ENCODE data around the gene MICU1.

DNA sequence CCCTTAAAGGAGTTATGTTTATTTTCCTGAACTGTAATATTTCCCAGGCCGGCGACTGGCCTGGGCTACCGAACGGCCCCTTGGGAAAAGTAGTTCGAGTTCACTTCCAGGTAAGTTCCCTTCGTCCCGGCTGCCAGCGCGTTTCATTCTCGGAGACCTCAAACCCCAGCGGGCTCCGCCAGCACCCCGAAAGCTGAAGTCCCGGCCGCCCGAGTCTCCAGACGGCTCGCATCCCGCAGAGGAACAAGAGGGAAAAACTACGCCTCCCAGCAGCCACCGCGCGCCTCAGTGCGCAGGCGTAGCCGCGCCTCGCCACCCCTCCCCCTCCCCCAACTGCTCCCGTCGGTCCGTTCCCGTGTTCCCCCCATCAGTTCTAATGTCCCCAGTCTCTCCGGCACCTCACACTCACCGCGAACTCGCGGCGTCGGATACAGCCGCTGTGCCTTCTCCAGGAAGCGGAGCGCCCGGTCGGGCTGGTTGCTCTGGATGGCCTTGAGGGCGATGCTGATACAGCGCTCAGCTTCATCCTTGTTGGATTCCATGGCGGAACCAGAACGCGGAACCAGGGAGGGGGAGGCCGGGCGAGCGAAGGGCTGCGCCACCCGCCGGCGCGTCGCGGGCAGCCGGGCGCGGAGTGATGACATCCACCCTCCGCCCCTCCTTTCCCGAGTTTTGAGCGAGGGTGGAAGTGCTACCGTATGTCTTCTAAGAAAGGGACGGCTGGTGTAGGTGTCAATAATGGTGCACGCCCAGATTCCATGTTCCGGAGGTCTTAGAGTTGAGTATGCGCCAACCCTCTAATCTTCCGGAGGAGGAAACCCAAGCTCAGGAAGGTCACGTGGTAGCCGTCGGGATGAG lies 271.3 kb downstream of the MICU1 start, which contains the start of gene DNAJB12:
- TF ChIP-seq TAF1 (CRISPR knock-in tag; IDR thresholded peaks at IDR 0.05): peak; percentile 77
- TF ChIP-seq, protein P1, sequence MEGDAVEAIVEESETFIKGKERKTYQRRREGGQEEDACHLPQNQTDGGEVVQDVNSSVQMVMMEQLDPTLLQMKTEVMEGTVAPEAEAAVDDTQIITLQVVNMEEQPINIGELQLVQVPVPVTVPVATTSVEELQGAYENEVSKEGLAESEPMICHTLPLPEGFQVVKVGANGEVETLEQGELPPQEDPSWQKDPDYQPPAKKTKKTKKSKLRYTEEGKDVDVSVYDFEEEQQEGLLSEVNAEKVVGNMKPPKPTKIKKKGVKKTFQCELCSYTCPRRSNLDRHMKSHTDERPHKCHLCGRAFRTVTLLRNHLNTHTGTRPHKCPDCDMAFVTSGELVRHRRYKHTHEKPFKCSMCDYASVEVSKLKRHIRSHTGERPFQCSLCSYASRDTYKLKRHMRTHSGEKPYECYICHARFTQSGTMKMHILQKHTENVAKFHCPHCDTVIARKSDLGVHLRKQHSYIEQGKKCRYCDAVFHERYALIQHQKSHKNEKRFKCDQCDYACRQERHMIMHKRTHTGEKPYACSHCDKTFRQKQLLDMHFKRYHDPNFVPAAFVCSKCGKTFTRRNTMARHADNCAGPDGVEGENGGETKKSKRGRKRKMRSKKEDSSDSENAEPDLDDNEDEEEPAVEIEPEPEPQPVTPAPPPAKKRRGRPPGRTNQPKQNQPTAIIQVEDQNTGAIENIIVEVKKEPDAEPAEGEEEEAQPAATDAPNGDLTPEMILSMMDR (CRISPR knock-in tag; IDR thresholded peaks at IDR 0.05): peak; percentile 35
- TF ChIP-seq, protein P2, sequence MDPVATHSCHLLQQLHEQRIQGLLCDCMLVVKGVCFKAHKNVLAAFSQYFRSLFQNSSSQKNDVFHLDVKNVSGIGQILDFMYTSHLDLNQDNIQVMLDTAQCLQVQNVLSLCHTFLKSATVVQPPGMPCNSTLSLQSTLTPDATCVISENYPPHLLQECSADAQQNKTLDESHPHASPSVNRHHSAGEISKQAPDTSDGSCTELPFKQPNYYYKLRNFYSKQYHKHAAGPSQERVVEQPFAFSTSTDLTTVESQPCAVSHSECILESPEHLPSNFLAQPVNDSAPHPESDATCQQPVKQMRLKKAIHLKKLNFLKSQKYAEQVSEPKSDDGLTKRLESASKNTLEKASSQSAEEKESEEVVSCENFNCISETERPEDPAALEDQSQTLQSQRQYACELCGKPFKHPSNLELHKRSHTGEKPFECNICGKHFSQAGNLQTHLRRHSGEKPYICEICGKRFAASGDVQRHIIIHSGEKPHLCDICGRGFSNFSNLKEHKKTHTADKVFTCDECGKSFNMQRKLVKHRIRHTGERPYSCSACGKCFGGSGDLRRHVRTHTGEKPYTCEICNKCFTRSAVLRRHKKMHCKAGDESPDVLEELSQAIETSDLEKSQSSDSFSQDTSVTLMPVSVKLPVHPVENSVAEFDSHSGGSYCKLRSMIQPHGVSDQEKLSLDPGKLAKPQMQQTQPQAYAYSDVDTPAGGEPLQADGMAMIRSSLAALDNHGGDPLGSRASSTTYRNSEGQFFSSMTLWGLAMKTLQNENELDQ (CRISPR knock-in tag; IDR thresholded peaks at IDR 0.05; ENCODE audit: borderline replicate concordance): no peak
- TF ChIP-seq, protein P3, sequence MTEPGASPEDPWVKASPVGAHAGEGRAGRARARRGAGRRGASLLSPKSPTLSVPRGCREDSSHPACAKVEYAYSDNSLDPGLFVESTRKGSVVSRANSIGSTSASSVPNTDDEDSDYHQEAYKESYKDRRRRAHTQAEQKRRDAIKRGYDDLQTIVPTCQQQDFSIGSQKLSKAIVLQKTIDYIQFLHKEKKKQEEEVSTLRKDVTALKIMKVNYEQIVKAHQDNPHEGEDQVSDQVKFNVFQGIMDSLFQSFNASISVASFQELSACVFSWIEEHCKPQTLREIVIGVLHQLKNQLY (CRISPR knock-in tag; IDR thresholded peaks at IDR 0.05): peak; percentile 78
- TF ChIP-seq FOXP1 (IDR thresholded peaks at IDR 0.05): 0 out of 2 replicates have a peak, but pooled peaks have one; percentile 10
- peak; percentile 13; the same call in 1 of the 2 replicates for TF ChIP-seq FOXP1 (CRISPR knock-in tag; IDR thresholded peaks at IDR 0.05)
- peak; percentile 84; the same call in 1 of the 2 replicates for TF ChIP-seq BORCS8-MEF2B (CRISPR knock-in tag; IDR thresholded peaks at IDR 0.05)
- TF ChIP-seq, protein P4, sequence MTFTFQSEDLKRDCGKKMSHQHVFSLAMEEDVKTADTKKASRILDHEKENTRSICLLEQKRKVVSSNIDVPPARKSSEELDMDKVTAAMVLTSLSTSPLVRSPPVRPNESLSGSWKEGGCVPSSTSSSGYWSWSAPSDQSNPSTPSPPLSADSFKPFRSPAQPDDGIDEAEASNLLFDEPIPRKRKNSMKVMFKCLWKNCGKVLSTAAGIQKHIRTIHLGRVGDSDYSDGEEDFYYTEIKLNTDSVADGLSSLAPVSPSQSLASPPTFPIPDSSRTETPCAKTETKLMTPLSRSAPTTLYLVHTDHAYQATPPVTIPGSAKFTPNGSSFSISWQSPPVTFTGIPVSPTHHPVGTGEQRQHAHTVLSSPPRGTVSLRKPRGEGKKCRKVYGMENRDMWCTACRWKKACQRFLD (CRISPR knock-in tag; IDR thresholded peaks at IDR 0.05; ENCODE audit: borderline replicate concordance): 0 out of 2 replicates have a peak, but pooled peaks have one; percentile 69
- no peak for TF ChIP-seq KLF6 (CRISPR knock-in tag; IDR thresholded peaks at IDR 0.05)
- TF ChIP-seq, protein P5, sequence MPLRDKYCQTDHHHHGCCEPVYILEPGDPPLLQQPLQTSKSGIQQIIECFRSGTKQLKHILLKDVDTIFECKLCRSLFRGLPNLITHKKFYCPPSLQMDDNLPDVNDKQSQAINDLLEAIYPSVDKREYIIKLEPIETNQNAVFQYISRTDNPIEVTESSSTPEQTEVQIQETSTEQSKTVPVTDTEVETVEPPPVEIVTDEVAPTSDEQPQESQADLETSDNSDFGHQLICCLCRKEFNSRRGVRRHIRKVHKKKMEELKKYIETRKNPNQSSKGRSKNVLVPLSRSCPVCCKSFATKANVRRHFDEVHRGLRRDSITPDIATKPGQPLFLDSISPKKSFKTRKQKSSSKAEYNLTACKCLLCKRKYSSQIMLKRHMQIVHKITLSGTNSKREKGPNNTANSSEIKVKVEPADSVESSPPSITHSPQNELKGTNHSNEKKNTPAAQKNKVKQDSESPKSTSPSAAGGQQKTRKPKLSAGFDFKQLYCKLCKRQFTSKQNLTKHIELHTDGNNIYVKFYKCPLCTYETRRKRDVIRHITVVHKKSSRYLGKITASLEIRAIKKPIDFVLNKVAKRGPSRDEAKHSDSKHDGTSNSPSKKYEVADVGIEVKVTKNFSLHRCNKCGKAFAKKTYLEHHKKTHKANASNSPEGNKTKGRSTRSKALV (CRISPR knock-in tag; IDR thresholded peaks at IDR 0.05): peak; percentile 80
- TF ChIP-seq, protein P6, sequence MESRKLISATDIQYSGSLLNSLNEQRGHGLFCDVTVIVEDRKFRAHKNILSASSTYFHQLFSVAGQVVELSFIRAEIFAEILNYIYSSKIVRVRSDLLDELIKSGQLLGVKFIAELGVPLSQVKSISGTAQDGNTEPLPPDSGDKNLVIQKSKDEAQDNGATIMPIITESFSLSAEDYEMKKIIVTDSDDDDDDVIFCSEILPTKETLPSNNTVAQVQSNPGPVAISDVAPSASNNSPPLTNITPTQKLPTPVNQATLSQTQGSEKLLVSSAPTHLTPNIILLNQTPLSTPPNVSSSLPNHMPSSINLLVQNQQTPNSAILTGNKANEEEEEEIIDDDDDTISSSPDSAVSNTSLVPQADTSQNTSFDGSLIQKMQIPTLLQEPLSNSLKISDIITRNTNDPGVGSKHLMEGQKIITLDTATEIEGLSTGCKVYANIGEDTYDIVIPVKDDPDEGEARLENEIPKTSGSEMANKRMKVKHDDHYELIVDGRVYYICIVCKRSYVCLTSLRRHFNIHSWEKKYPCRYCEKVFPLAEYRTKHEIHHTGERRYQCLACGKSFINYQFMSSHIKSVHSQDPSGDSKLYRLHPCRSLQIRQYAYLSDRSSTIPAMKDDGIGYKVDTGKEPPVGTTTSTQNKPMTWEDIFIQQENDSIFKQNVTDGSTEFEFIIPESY (CRISPR knock-in tag; IDR thresholded peaks at IDR 0.05): peak; percentile 53; the same call in 1 of the 2 replicates
- peak; percentile 56 for TF ChIP-seq TAF15 (IDR thresholded peaks at IDR 0.05; ENCODE audit: low read depth, low read length, poor library complexity, severe bottlenecking)

Measured in HepG2 (cell line).